K562 (cell line): ENCODE data around the gene RNASE13. TPM values are rescaled to one million over a fixed set of nuclear protein-coding genes. Genes with fewer than 3 reads are reported as not detected.

Source experiments
- ATAC-seq: fragments of 200-7000 bp; cut with Tn5 transposase; 3 replicates; pipeline ENCODE4 v1.9.1; 2020; ENCODE audit warnings: moderate library complexity
- BruUV-seq: library from RNA; stranded (reverse); fragments of 400-500 nt; replicated peaks from 2 replicates; lab custom pipeline; 2021; lab: Mats Ljungman, UMichigan
- CTCF ChIA-PET: fragments of 300-600 bp; formaldehyde crosslinking; extraction: SDS; loops from one replicate; lab custom pipeline; 2021; ENCODE audit warnings: low intra/inter-chr PET ratio; lab: Yijun Ruan, JAX
- POLR2A ChIA-PET: fragments of 300-600, 350-650 bp; sonication (Branson Sonifier 250); formaldehyde crosslinking; extraction: SDS; loops from one replicate; lab custom pipeline; 2021; ENCODE audit warnings: antibody characterized with exemption, inconsistent platforms; lab: Yijun Ruan, JAX
- DNase-seq, 4 experiments: peaks; one replicate each; pipeline versions ENCODE4 v3.0.0 to v3.0.0-alpha.2; 2011 to 2018; ENCODE audit warnings: low spot score in 3 of 4, mixed read lengths in 3 of 4; ENCODE audit errors: extremely low read depth in 1 of 4
- FAIRE-seq: peaks from 2 replicates; lab custom pipeline; 2011; peaks lifted over from hg19 to GRCh38; lab: Jason Lieb, UNC
- H2AFZ ChIP-seq: 2 replicates; pipeline ENCODE4 v1.6.0; 2011; ENCODE audit warnings: low read depth, low read length, control low read depth, inconsistent platforms
- H3K27ac ChIP-seq: fragments of 200-600 bp; 3 replicates; pipeline ENCODE4 v1.8.0; 2011; ENCODE audit warnings: low read depth, mild to moderate bottlenecking, control low read depth, inconsistent platforms, low read length, moderate library complexity, mixed read lengths; ENCODE audit errors: extremely low read depth
- H3K27me3 ChIP-seq, 2 experiments: fragments of 300-600 bp in 1 of 2; 2 replicates in 1 of 2; 3 replicates in 1 of 2; pipeline versions ENCODE4 v1.6.0 to v1.8.0; 2011; ENCODE audit warnings: inconsistent platforms in 2 of 2, low read length in 2 of 2, mild to moderate bottlenecking in 1 of 2, mixed read lengths in 1 of 2, moderate library complexity in 1 of 2; ENCODE audit not compliant: control insufficient read depth in 2 of 2, insufficient read depth in 2 of 2
- H3K36me3 ChIP-seq: fragments of 300-600 bp; 3 replicates; pipeline ENCODE4 v1.8.0; 2011; ENCODE audit warnings: mild to moderate bottlenecking, low read length, inconsistent platforms; ENCODE audit not compliant: control insufficient read depth, insufficient read depth
- H3K4me1 ChIP-seq, 2 experiments: fragments of 200-600 bp in 1 of 2; replicated peaks in 1 of 2; 2 replicates in 1 of 2; 3 replicates in 1 of 2; pipeline versions ENCODE4 v1.5.1 to v1.8.0; 2011; ENCODE audit warnings: inconsistent platforms in 2 of 2, low read length in 2 of 2, mild to moderate bottlenecking in 1 of 2, mixed read lengths in 1 of 2, moderate library complexity in 1 of 2; ENCODE audit not compliant: control insufficient read depth in 2 of 2, insufficient read depth in 2 of 2
- H3K4me2 ChIP-seq: 2 replicates; pipeline ENCODE4 v1.6.1; 2011; ENCODE audit warnings: low read length, control low read depth, inconsistent platforms, mixed read lengths; ENCODE audit not compliant: insufficient read depth
- H3K4me3 ChIP-seq: fragments of 200-600 bp; sonication (generic), shearing (Covaris generic); 2 replicates; pipeline ENCODE4 v1.5.1; 2016; ENCODE audit warnings: control low read depth, inconsistent platforms
- H3K79me2 ChIP-seq: fragments of 200-600 bp; 3 replicates; pipeline ENCODE4 v1.8.0; 2011; ENCODE audit warnings: low read length, inconsistent platforms; ENCODE audit not compliant: control insufficient read depth, insufficient read depth
- H3K9ac ChIP-seq, 2 experiments: 2 replicates each; pipeline versions ENCODE4 v1.6.0 to v1.6.1; 2011; ENCODE audit warnings: low read depth in 2 of 2, low read length in 2 of 2, control low read depth in 1 of 2, inconsistent platforms in 1 of 2, mild to moderate bottlenecking in 1 of 2, mixed read lengths in 1 of 2; ENCODE audit not compliant: insufficient read depth in 1 of 2
- H3K9me1 ChIP-seq: one replicate; pipeline ENCODE4 v1.6.0; 2011; ENCODE audit warnings: inconsistent platforms, mild to moderate bottlenecking, low read length, moderate library complexity; ENCODE audit not compliant: control insufficient read depth, insufficient read depth
- H3K9me3 ChIP-seq: replicated peaks from 2 replicates; pipeline ENCODE4 v1.5.1; 2011; ENCODE audit warnings: low read depth, low read length, inconsistent platforms; ENCODE audit not compliant: control insufficient read depth, insufficient read depth
- H4K20me1 ChIP-seq: replicated peaks from 2 replicates; pipeline ENCODE4 v1.6.1; 2011; ENCODE audit warnings: low read length, inconsistent platforms, mixed read lengths; ENCODE audit not compliant: control insufficient read depth, insufficient read depth
- GTF2F1 ChIP-seq: IDR thresholded peaks from 2 replicates; pipeline ENCODE4 v1.6.1; 2011; ENCODE audit warnings: low read depth, low read length, improper control_type of control experiment
- HMG20B ChIP-seq: fragments of 250-450 bp; sonication (Bioruptor Pico); IDR thresholded peaks from 2 replicates; pipeline ENCODE4 v1.5.0; 2021; ENCODE audit warnings: mild to moderate bottlenecking
- PHB ChIP-seq: fragments of 250-450 bp; sonication (Bioruptor Pico); IDR thresholded peaks from 2 replicates; pipeline ENCODE4 v1.5.0; 2021
- POLR2G ChIP-seq: fragments of 200-400 bp; formaldehyde crosslinking; IDR thresholded peaks from 2 replicates; pipeline ENCODE4 v1.6.1; 2017; ENCODE audit warnings: low read depth, mild to moderate bottlenecking, antibody characterized with exemption, low read length, moderate library complexity
- POU5F1 ChIP-seq: fragments of 150-350 bp; IDR thresholded peaks from 2 replicates; pipeline ENCODE4 v1.6.1; 2014; ENCODE audit warnings: borderline replicate concordance, low read length, low read depth, mild to moderate bottlenecking; ENCODE audit not compliant: partially characterized antibody
- TEAD4 ChIP-seq, 2 experiments: sonication (generic) in 1 of 2; formaldehyde crosslinking in 1 of 2; IDR thresholded peaks; 2 replicates each; pipeline versions ENCODE4 v1.6.1 to v1.8.0; 2012 to 2022; ENCODE audit warnings: borderline replicate concordance in 1 of 2, inconsistent platforms in 1 of 2, low read length in 1 of 2, mild to moderate bottlenecking in 1 of 2, missing genetic modification reagents in 1 of 2
- U2AF2 ChIP-seq: fragments of 200-400 bp; formaldehyde crosslinking; optimal IDR thresholded peaks from 2 replicates; pipeline ENCODE3; 2017; ENCODE audit warnings: low read depth, mild to moderate bottlenecking, low read length
- whole genome bisulfite sequencing: fragments of 100-300 bp; shearing (Covaris generic); methylation state at CpG from one replicate; pipeline ENCODE4 v1.1.6; 2016; ENCODE audit warnings: low coverage, mixed read lengths; ENCODE audit not compliant: insufficient coverage; ENCODE audit errors: missing lambda C conversion rate; 5-methylcytosine and 5-hydroxymethylcytosine counted together
- in situ Hi-C: fragments of 300-500 bp; cut with MboI; formaldehyde crosslinking; loops from 4 replicates; pipeline ENCODE4 v1.15.0; 2018; ENCODE audit warnings: inconsistent platforms, mixed read lengths
- intact Hi-C: fragments of 100-400 bp; cut with micrococcal nuclease; formaldehyde crosslinking; loops from 2 replicates; pipeline ENCODE4 v1.14.2; 2022
- polyA plus RNA-seq, 8 experiments: library from polyadenylated mRNA; depleted of rRNA in 4 of 8; stranded (reverse) in 5 of 8; unstranded in 3 of 8; fragments of >200 nt; fragmentation: Nextera tagmentation in 2 of 8; fragmentation: Illumina TruSeq in 1 of 8; extraction: Ambion mirVana in 2 of 8; extraction: Trizol in 1 of 8; gene quantifications; 2 replicates each; pipeline versions ENCODE4 v1.2.1 to v1.2.3, GENCODE V29; 2011 to 2014; ENCODE audit warnings: inconsistent platforms in 1 of 8, missing spikeins in 1 of 8
- total RNA-seq, 7 experiments: library from RNA; depleted of rRNA in 6 of 7; stranded (reverse); fragments of >200 nt in 6 of 7; fragmentation: Illumina TruSeq in 2 of 7; extraction: Trizol in 2 of 7; gene quantifications; 2 replicates each; pipeline versions ENCODE4 v1.2.1 to v1.2.3, GENCODE V29; 2011 to 2021; ENCODE audit warnings: low replicate concordance in 1 of 7
- TF ChIP-seq, protein P1 (sequence below): sonication (generic); IDR thresholded peaks from 2 replicates; pipeline ENCODE4 v1.6.1; 2016
- TF ChIP-seq, protein P2 (sequence below): fragments of 450-650 bp; formaldehyde crosslinking; conservative IDR thresholded peaks from 2 replicates; pipeline ENCODE4 v1.4.0; 2022; ENCODE audit warnings: mild to moderate bottlenecking, missing genetic modification characterization
- TF ChIP-seq, protein P3 (sequence below): IDR thresholded peaks from 2 replicates; pipeline ENCODE4 v1.6.1; 2012; ENCODE audit warnings: low read depth, low read length, improper control_type of control experiment, borderline replicate concordance
- TF ChIP-seq, protein P4 (sequence below): fragments of 450-650 bp; conservative IDR thresholded peaks from 2 replicates; pipeline ENCODE4 v1.6.1; 2016; ENCODE audit warnings: missing genetic modification characterization, low read depth, mild to moderate bottlenecking, control low read depth, missing compliant biosample characterization
- TF ChIP-seq, protein P5 (sequence below): sonication (generic); formaldehyde crosslinking; IDR thresholded peaks from 2 replicates; pipeline ENCODE4 v1.8.0; 2023; ENCODE audit warnings: mild to moderate bottlenecking, missing genetic modification reagents

RNASE13 gene
- total and polyA plus RNA-seq, 9 of the 15 experiments (the other 6 are each of a cell fraction or from before 2014, with no cell fraction given): not detected

DNA sequence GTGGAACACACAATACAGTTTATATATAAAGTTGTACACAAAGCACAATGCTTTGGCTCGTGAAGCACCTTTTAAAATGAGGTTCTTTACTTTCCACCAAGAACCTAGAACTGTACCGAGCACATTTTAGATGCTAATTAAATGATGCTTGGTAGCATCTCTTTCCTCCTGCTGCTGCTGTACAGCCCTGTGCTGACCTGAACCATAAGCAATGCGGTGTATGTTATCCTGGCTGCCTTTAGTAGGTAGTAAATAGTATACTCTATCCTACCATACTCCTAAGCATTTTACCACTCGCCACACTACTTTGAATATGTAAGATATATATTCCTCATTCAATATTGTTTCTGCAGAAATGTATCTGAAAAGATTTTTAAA is 20.1 kb upstream of the RNASE13 start:
- Histone ChIP-seq H3K9me1 (no peaks in the 10 kb centered on the region), H3K9me3 (no peaks in the 10 kb centered on the region), H2AFZ (no peak overlapping the region), H4K20me1 (no peaks in the 10 kb centered on the region), H3K79me2 (no peaks in the 10 kb centered on the region), H3K9ac (no peak overlapping the region), H3K4me1 (no peaks in the 10 kb centered on the region; a peak in 1 of 5 replicates), H3K27ac (no peak overlapping the region), H3K36me3 (no peaks in the 10 kb centered on the region), H3K4me3 (no peak overlapping the region), H3K27me3 (no peaks in the 10 kb centered on the region), H3K4me2 (no peak overlapping the region)
- in situ Hi-C loops (no loop called here), intact Hi-C loops (no loop called here)
- DNase-seq: no peak
- WGBS: 68% methylated on average over 4 of the region's 4 CpGs
- POLR2A ChIA-PET: no interaction called here
- CTCF ChIA-PET: no interaction called here
- no peak for ATAC-seq
- no TSS peak for BruUV-seq
- FAIRE-seq: no peak
- TF ChIP-seq, protein P1, sequence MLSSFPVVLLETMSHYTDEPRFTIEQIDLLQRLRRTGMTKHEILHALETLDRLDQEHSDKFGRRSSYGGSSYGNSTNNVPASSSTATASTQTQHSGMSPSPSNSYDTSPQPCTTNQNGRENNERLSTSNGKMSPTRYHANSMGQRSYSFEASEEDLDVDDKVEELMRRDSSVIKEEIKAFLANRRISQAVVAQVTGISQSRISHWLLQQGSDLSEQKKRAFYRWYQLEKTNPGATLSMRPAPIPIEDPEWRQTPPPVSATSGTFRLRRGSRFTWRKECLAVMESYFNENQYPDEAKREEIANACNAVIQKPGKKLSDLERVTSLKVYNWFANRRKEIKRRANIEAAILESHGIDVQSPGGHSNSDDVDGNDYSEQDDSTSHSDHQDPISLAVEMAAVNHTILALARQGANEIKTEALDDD: no peak
- TF ChIP-seq HMG20B (CRISPR knock-in tag) (no peak), GTF2F1 (no peak), POU5F1 (no peak), POLR2G (no peak), U2AF2 (no peak), TEAD4 (IDR thresholded peaks at IDR 0.05; ENCODE audit: low read length) (no peak), TEAD4 (CRISPR knock-in tag; IDR thresholded peaks at IDR 0.05; ENCODE audit: borderline replicate concordance) (no peak), PHB (CRISPR knock-in tag) (no peak)
- TF ChIP-seq, protein P2, sequence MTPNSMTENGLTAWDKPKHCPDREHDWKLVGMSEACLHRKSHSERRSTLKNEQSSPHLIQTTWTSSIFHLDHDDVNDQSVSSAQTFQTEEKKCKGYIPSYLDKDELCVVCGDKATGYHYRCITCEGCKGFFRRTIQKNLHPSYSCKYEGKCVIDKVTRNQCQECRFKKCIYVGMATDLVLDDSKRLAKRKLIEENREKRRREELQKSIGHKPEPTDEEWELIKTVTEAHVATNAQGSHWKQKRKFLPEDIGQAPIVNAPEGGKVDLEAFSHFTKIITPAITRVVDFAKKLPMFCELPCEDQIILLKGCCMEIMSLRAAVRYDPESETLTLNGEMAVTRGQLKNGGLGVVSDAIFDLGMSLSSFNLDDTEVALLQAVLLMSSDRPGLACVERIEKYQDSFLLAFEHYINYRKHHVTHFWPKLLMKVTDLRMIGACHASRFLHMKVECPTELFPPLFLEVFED (CRISPR knock-in tag): no peak
- TF ChIP-seq, protein P3, sequence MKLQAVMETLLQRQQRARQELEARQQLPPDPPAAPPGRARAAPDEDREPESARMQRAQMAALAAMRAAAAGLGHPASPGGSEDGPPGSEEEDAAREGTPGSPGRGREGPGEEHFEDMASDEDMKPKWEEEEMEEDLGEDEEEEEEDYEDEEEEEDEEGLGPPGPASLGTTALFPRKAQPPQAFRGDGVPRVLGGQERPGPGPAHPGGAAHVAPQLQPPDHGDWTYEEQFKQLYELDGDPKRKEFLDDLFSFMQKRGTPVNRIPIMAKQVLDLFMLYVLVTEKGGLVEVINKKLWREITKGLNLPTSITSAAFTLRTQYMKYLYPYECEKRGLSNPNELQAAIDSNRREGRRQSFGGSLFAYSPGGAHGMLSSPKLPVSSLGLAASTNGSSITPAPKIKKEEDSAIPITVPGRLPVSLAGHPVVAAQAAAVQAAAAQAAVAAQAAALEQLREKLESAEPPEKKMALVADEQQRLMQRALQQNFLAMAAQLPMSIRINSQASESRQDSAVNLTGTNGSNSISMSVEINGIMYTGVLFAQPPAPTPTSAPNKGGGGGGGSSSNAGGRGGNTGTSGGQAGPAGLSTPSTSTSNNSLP: no peak
- TF ChIP-seq, protein P4, sequence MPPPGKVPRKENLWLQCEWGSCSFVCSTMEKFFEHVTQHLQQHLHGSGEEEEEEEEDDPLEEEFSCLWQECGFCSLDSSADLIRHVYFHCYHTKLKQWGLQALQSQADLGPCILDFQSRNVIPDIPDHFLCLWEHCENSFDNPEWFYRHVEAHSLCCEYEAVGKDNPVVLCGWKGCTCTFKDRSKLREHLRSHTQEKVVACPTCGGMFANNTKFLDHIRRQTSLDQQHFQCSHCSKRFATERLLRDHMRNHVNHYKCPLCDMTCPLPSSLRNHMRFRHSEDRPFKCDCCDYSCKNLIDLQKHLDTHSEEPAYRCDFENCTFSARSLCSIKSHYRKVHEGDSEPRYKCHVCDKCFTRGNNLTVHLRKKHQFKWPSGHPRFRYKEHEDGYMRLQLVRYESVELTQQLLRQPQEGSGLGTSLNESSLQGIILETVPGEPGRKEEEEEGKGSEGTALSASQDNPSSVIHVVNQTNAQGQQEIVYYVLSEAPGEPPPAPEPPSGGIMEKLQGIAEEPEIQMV (tag): no peak
- TF ChIP-seq, protein P5, sequence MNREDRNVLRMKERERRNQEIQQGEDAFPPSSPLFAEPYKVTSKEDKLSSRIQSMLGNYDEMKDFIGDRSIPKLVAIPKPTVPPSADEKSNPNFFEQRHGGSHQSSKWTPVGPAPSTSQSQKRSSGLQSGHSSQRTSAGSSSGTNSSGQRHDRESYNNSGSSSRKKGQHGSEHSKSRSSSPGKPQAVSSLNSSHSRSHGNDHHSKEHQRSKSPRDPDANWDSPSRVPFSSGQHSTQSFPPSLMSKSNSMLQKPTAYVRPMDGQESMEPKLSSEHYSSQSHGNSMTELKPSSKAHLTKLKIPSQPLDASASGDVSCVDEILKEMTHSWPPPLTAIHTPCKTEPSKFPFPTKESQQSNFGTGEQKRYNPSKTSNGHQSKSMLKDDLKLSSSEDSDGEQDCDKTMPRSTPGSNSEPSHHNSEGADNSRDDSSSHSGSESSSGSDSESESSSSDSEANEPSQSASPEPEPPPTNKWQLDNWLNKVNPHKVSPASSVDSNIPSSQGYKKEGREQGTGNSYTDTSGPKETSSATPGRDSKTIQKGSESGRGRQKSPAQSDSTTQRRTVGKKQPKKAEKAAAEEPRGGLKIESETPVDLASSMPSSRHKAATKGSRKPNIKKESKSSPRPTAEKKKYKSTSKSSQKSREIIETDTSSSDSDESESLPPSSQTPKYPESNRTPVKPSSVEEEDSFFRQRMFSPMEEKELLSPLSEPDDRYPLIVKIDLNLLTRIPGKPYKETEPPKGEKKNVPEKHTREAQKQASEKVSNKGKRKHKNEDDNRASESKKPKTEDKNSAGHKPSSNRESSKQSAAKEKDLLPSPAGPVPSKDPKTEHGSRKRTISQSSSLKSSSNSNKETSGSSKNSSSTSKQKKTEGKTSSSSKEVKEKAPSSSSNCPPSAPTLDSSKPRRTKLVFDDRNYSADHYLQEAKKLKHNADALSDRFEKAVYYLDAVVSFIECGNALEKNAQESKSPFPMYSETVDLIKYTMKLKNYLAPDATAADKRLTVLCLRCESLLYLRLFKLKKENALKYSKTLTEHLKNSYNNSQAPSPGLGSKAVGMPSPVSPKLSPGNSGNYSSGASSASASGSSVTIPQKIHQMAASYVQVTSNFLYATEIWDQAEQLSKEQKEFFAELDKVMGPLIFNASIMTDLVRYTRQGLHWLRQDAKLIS (CRISPR knock-in tag): no peak
